HG02943 (cell line): Measurements from ENCODE around the gene REN.

Source experiments
- ATAC-seq: cut with Tn5 transposase; IDR thresholded peaks from one replicate; pipeline ENCODE4 v1.9.1; 2021; ENCODE audit warnings: mild to moderate bottlenecking, low read depth, moderate library complexity; ENCODE audit not compliant: unreplicated experiment

The REN gene

GRCh38 chr1:204139952-204140351, 26.2 kb downstream of the REN start:
- no peak for ATAC-seq

- ATAC-seq = no peak
These were observed 27.0 kb downstream of the REN start for GRCh38 chr1:204139088-204139487.

- no peak for ATAC-seq
These were observed 29.3 kb downstream of the REN start for GRCh38 chr1:204136814-204137213.

- no peak for ATAC-seq
These were observed 32.0 kb downstream of the REN start for GRCh38 chr1:204134103-204134502.

- no peak for ATAC-seq
These were observed 33.4 kb downstream of the REN start for GRCh38 chr1:204132718-204133117.

GRCh38 chr1:204131978-204132377, 34.2 kb downstream of the REN start:
- no peak for ATAC-seq

- no peak for ATAC-seq
These were observed 34.9 kb downstream of the REN start for GRCh38 chr1:204130981-204131892.

GRCh38 chr1:204130178-204130577, 36.0 kb downstream of the REN start:
- no peak for ATAC-seq

GRCh38 chr1:204128964-204129896, 36.9 kb downstream of the REN start:
- no peak for ATAC-seq

GRCh38 chr1:204128464-204128963, 37.6 kb downstream of the REN start:
- ATAC-seq = no peak

- no peak for ATAC-seq
These were observed 38.4 kb downstream of the REN start for GRCh38 chr1:204127597-204128242.

- ATAC-seq = no peak
These were observed 39.2 kb downstream of the REN start for GRCh38 chr1:204126956-204127355.

- no peak for ATAC-seq
These were observed 39.8 kb downstream of the REN start for GRCh38 chr1:204126386-204126785.

GRCh38 chr1:204125759-204126351, 40.3 kb downstream of the REN start:
- no peak for ATAC-seq

- no peak for ATAC-seq
These were observed 41.5 kb downstream of the REN start for GRCh38 chr1:204124639-204125038.

- ATAC-seq = no peak
These were observed 42.8 kb downstream of the REN start for GRCh38 chr1:204123376-204123775.

- ATAC-seq = no peak
These were observed 44.1 kb downstream of the REN start for GRCh38 chr1:204121840-204122555.

- no peak for ATAC-seq
These were observed 49.6 kb downstream of the REN start for GRCh38 chr1:204116539-204116938.

- no peak for ATAC-seq
These were observed 51.0 kb downstream of the REN start for GRCh38 chr1:204115116-204115515.

GRCh38 chr1:204114606-204115005, 51.5 kb downstream of the REN start:
- no peak for ATAC-seq
